Measurements from ENCODE around the gene CSPG5. TPM values are rescaled to one million over a fixed set of nuclear protein-coding genes. Genes with fewer than 3 reads are reported as not detected.

CSPG5 gene
- total RNA-seq, 4 donors from 2014 or later, result 1.3 to 1.7 TPM; not detected in 2

DNA sequence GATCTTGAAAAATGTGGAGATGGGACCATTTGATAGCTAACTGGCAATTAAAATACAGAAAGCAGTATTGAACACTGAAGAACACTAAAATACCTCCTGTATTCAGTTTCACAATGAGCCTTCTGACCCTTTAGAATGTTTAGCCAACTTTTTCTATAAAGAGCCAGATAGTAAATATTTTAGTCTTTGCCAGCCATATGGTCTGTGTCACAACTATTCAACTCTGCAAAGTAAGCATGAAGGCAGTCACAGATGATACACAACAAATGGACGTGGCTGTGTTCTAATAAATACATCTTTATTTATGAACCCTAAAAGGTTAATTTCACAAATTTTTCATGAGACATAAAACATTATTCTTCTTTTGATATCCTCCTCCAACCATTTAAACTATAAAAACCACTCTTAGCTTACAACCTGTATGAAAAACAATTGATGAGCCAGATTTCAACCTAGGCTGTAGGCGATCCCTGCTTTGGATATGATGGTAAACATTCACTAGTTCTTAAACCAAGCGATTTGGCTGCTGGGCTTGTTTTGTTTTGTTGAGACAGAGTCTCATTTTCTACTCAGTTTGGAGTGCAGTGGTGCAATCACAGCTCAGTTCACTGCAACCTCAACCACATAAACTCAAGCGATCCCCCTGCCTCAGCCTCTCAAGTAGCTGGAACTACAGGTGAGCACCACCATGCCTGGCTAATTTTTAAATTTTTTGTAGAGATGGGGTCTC lies 13.6 kb upstream of the CSPG5 start:
- no peak overlapping the region for H3K4me3 ChIP-seq
- H3K27ac ChIP-seq, result no peak overlapping the region
- H3K27me3 ChIP-seq, result no peaks in the 10 kb centered on the region
- no peak for TF ChIP-seq POLR2A (IDR thresholded peaks at IDR 0.05)
- no peak for TF ChIP-seq CTCF (IDR thresholded peaks at IDR 0.05)
- H3K36me3 ChIP-seq, result peaks cover 0 to 61% (median 0%) of the 10 kb centered on the region in 3 donors
- no peak for DNase-seq
- H3K4me1 ChIP-seq, result no peaks in the 10 kb centered on the region
- H3K9me3 ChIP-seq, result no peaks in the 10 kb centered on the region

DNA sequence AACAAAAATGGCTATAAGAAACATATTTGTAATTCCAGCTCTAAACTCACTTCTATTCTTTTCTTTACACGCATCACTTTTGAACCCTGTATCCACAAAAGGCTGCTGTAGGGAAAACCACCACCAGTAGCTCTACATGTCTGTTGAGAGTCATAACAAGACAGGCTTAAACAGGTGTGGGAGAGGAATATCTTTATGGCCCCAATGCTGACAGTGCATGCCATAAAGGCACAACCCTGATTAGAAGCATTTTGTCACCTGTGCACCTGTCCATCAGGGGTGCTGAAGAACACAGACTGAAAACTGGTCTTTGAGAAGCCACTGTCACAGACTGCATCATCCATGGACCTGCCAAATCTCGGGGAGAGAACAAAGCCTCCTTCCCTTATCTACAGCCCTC lies 11.6 kb upstream of the CSPG5 start:
- no peak for TF ChIP-seq POLR2A (IDR thresholded peaks at IDR 0.05)
- no peak for TF ChIP-seq CTCF (IDR thresholded peaks at IDR 0.05)
- Histone ChIP-seq H3K9me3 (no peaks in the 10 kb centered on the region), H3K4me1 (no peaks in the 10 kb centered on the region), H3K27ac (no peak overlapping the region), H3K36me3 (peaks cover 0 to 66% (median 0%) of the 10 kb centered on the region in 3 donors), H3K27me3 (no peaks in the 10 kb centered on the region), H3K4me3 (no peak overlapping the region)
- no peak for DNase-seq

DNA sequence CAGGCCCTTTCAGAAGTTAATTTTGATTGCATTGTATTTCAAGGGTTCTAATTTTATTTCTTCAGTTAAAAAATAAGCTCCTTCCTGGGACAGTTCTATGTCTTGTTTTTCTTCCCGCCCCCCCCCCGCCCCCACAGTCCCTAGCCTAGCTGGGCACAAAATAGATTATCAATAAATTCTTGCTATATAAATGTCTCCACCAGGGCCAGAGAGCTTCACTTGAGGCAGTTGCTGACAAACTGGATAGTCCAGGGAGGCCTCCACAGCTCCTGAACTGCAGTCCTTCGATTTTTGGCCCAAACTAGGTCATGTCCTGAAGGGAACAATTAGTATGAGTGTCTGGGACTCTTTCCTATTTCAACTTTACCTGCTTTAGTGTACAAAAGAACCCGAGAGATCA lies 9.9 kb upstream of the CSPG5 start:
- peaks cover 0 to 63% (median 0%) of the 10 kb centered on the region in 3 donors for H3K36me3 ChIP-seq
- H3K27me3 ChIP-seq, result no peaks in the 10 kb centered on the region
- TF ChIP-seq CTCF (IDR thresholded peaks at IDR 0.05) (no peak), POLR2A (IDR thresholded peaks at IDR 0.05) (no peak)
- H3K4me3 ChIP-seq, result no peak overlapping the region
- H3K27ac ChIP-seq, result no peak overlapping the region
- no peaks in the 10 kb centered on the region for H3K4me1 ChIP-seq
- no peaks in the 10 kb centered on the region for H3K9me3 ChIP-seq
- DNase-seq, result no peak

- Histone ChIP-seq H3K27ac (no peak overlapping the region), H3K27me3 (no peaks in the 10 kb centered on the region), H3K4me3 (no peak overlapping the region), H3K4me1 (no peaks in the 10 kb centered on the region), H3K9me3 (no peaks in the 10 kb centered on the region), H3K36me3 (peaks cover 0 to 59% (median 0%) of the 10 kb centered on the region in 3 donors)
- TF ChIP-seq CTCF (IDR thresholded peaks at IDR 0.05) (no peak), POLR2A (IDR thresholded peaks at IDR 0.05) (no peak)
- DNase-seq, result no peak
These were observed 9.4 kb upstream of the CSPG5 start for GRCh38 chr3:47588053-47588452.

- H3K27me3 ChIP-seq, result no peaks in the 10 kb centered on the region
- TF ChIP-seq CTCF (IDR thresholded peaks at IDR 0.05), result no peak
- TF ChIP-seq POLR2A (IDR thresholded peaks at IDR 0.05), result no peak
- peaks cover 0 to 58% (median 0%) of the 10 kb centered on the region in 3 donors for H3K36me3 ChIP-seq
- DNase-seq, result no peak
- no peaks in the 10 kb centered on the region for H3K9me3 ChIP-seq
- no peak overlapping the region for H3K27ac ChIP-seq
- no peaks in the 10 kb centered on the region for H3K4me1 ChIP-seq
- no peak overlapping the region for H3K4me3 ChIP-seq
These were observed 8.1 kb upstream of the CSPG5 start for GRCh38 chr3:47586746-47587145.
